Neuronal stem cell (in vitro differentiated cells): ENCODE data around the gene CT55. TPM values are rescaled to one million over a fixed set of nuclear protein-coding genes. Genes with fewer than 3 reads are reported as not detected.
"Not testable (repeated sequence)": the region's sequence is repeated elsewhere in the genome, so short reads cannot be mapped to it uniquely, and the experiment has no call there.

ENCODE experiments used
- DNase-seq: peaks from one replicate; pipeline ENCODE4 v3.0.0-alpha.2; 2013; ENCODE audit warnings: low spot score
- H2AFZ ChIP-seq: one replicate; pipeline ENCODE4 v1.6.1; 2013; ENCODE audit warnings: mild to moderate bottlenecking, low read length, inconsistent platforms
- H2AK5ac ChIP-seq: 2 replicates; pipeline ENCODE4 v1.6.1; 2013; ENCODE audit warnings: low read depth, mild to moderate bottlenecking, inconsistent platforms, low read length, moderate library complexity, mixed read lengths
- H2BK120ac ChIP-seq: 2 replicates; pipeline ENCODE4 v1.6.1; 2013; ENCODE audit warnings: low read depth, mild to moderate bottlenecking, inconsistent platforms, low read length, moderate library complexity, mixed read lengths
- H2BK12ac ChIP-seq: one replicate; pipeline ENCODE4 v1.6.1; 2013; ENCODE audit warnings: low read length, inconsistent platforms
- H2BK15ac ChIP-seq: 2 replicates; pipeline ENCODE4 v1.6.1; 2013; ENCODE audit warnings: mild to moderate bottlenecking, low read length, inconsistent platforms, mixed read lengths
- H2BK5ac ChIP-seq: one replicate; pipeline ENCODE4 v1.6.1; 2013; ENCODE audit warnings: inconsistent platforms, mild to moderate bottlenecking, low read length, moderate library complexity
- H3K14ac ChIP-seq: one replicate; pipeline ENCODE4 v1.6.1; 2013; ENCODE audit warnings: low read length, inconsistent platforms
- H3K18ac ChIP-seq: 2 replicates; pipeline ENCODE4 v1.6.1; 2013; ENCODE audit warnings: low read length, inconsistent platforms
- H3K23ac ChIP-seq: 2 replicates; pipeline ENCODE4 v1.6.1; 2013; ENCODE audit warnings: low read depth, mild to moderate bottlenecking, mixed read lengths, low read length, inconsistent platforms; ENCODE audit not compliant: poor library complexity
- H3K27ac ChIP-seq: replicated peaks from 3 replicates; pipeline ENCODE4 v1.5.1; 2013; ENCODE audit warnings: low read length, inconsistent platforms
- H3K27me3 ChIP-seq, 3 experiments: 2 replicates each; pipeline ENCODE4 v1.6.1; 2013; ENCODE audit warnings: low read length in 3 of 3, mild to moderate bottlenecking in 2 of 3, inconsistent platforms in 1 of 3, low read depth in 1 of 3, mixed read lengths in 1 of 3, moderate library complexity in 1 of 3; ENCODE audit not compliant: control insufficient read depth in 3 of 3, insufficient read depth in 3 of 3
- H3K36me3 ChIP-seq, 2 donors: replicated peaks in 1 of 2; 2 replicates each; pipeline ENCODE4 v1.6.1; 2013; ENCODE audit warnings: low read length in 2 of 2; ENCODE audit not compliant: control insufficient read depth in 2 of 2, insufficient read depth in 2 of 2
- H3K4ac ChIP-seq: 2 replicates; pipeline ENCODE4 v1.6.1; 2013; ENCODE audit warnings: inconsistent platforms, mild to moderate bottlenecking, low read length, moderate library complexity
- H3K4me1 ChIP-seq, 2 donors: 1 replicate in 1 of 2; 2 replicates in 1 of 2; pipeline ENCODE4 v1.6.1; 2013; ENCODE audit warnings: low read length in 2 of 2, low read depth in 1 of 2; ENCODE audit not compliant: control insufficient read depth in 2 of 2, insufficient read depth in 1 of 2
- H3K4me2 ChIP-seq: one replicate; pipeline ENCODE4 v1.6.1; 2013; ENCODE audit warnings: mild to moderate bottlenecking, low read length, inconsistent platforms; ENCODE audit not compliant: insufficient read depth, poor library complexity, severe bottlenecking
- H3K4me3 ChIP-seq, 2 donors: 2 replicates each; pipeline ENCODE4 v1.5.1; 2013; ENCODE audit warnings: low read length in 2 of 2, mild to moderate bottlenecking in 2 of 2, inconsistent platforms in 1 of 2, moderate library complexity in 1 of 2
- H3K79me1 ChIP-seq: one replicate; pipeline ENCODE4 v1.6.1; 2013; ENCODE audit warnings: low read depth, mild to moderate bottlenecking, inconsistent platforms, low read length, moderate library complexity
- H3K9ac ChIP-seq: one replicate; pipeline ENCODE4 v1.6.1; 2013; ENCODE audit warnings: mild to moderate bottlenecking, low read depth, low read length, inconsistent platforms; ENCODE audit not compliant: poor library complexity
- H3K9me3 ChIP-seq, 2 donors: replicated peaks in 1 of 2; 2 replicates each; pipeline versions ENCODE3 to v1.6.1; 2013; ENCODE audit warnings: low read length in 2 of 2, mild to moderate bottlenecking in 2 of 2, inconsistent platforms in 1 of 2, low read depth in 1 of 2, mixed read lengths in 1 of 2, moderate library complexity in 1 of 2; ENCODE audit not compliant: control insufficient read depth in 2 of 2, insufficient read depth in 1 of 2
- H4K8ac ChIP-seq: one replicate; pipeline ENCODE4 v1.6.1; 2013; ENCODE audit warnings: low read depth, mild to moderate bottlenecking, inconsistent platforms, low read length, moderate library complexity
- H4K91ac ChIP-seq: one replicate; pipeline ENCODE4 v1.6.1; 2013; ENCODE audit warnings: low read length, low read depth, mild to moderate bottlenecking, inconsistent platforms; ENCODE audit not compliant: poor library complexity
- WGBS, 2 donors: extraction: QIAGEN DNeasy Blood & Tissue Kit; methylation state at CpG; one replicate each; pipeline ENCODE4 v1.1.7; 2013; ENCODE audit warnings: missing lambda C conversion rate in 2 of 2, mixed read lengths in 1 of 2; ENCODE audit not compliant: insufficient read length in 2 of 2, insufficient replicate concordance in 1 of 2; ENCODE audit errors: extremely low coverage in 2 of 2; 5-methylcytosine and 5-hydroxymethylcytosine counted together
- polyA plus RNA-seq, 2 experiments: library from polyadenylated mRNA; stranded (reverse); fragments of 200-250 nt; gene quantifications; one replicate each; pipeline ENCODE4 v1.2.3, GENCODE V29; 2013

The CT55 gene
- polyA plus RNA-seq (2013, experiment 1 of 2), result 0.13 TPM
- polyA plus RNA-seq (2013, experiment 2 of 2), result 0.12 TPM

DNA sequence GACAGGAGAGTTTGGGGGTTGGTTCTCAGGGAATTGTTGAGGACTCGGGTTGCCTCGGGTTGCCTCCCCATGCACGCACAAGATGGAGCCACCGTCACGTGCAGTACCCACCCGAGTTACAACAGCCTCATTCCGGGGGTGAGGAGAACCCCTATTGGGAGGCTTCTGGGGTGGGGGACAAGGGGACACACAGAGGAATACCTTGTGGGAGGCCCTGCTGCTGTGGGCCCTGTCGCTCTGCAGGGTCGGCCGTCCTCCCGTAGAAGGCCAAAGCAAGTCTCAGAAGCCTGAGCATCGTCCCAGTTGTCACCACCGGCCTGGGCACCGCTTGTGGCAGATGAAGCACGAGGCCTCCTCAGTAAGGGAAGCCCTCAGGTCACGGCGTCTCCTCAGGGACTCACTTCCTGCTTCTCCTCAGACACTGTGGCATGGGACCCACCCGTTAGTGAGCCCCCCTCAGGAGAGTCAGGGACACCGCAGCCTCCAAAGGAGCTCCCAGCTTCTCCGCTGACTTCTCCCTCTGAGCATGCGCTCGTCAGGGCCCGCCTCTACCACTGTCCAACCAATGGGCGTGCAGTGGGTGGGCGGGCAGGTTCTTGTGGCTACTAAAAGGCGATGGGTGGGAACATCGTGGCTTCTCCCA, at the start of gene CT55:
Gene CT55, minus strand, starts transcription at position 522 of the 643 bp plus-strand sequence. Its CDS starts 227 bp downstream, at position 295.
- Histone ChIP-seq H3K4ac (no peak within 1 kb of the TSS), H3K18ac (no peak within 1 kb of the TSS), H3K79me1 (no peaks in the 10 kb centered on the region), H4K8ac (no peak within 1 kb of the TSS), H3K36me3 (no peaks in the 10 kb centered on the region), H2AK5ac (no peak within 1 kb of the TSS), H3K9me3 (no peaks in the 10 kb centered on the region), H3K27me3 (peaks cover 0 to 7% (median 0%) of the 10 kb centered on the region in 3 experiments), H4K91ac (no peak within 1 kb of the TSS), H3K9ac (no peak within 1 kb of the TSS), H2BK12ac (no peak within 1 kb of the TSS), H3K4me3 (no peak within 1 kb of the TSS), H3K23ac (no peak within 1 kb of the TSS), H2BK5ac (no peak within 1 kb of the TSS), H2AFZ (no peak within 1 kb of the TSS), H2BK15ac (no peak within 1 kb of the TSS), H3K4me1 (no peaks in the 10 kb centered on the region), H3K14ac (no peak within 1 kb of the TSS), H3K4me2 (no peak within 1 kb of the TSS), H3K27ac (no peak within 1 kb of the TSS), H2BK120ac (no peak within 1 kb of the TSS)
- DNase-seq, result no peak
- WGBS, 2 donors, result no CpG with 5 or more reads among the region's 27 CpGs

DNA sequence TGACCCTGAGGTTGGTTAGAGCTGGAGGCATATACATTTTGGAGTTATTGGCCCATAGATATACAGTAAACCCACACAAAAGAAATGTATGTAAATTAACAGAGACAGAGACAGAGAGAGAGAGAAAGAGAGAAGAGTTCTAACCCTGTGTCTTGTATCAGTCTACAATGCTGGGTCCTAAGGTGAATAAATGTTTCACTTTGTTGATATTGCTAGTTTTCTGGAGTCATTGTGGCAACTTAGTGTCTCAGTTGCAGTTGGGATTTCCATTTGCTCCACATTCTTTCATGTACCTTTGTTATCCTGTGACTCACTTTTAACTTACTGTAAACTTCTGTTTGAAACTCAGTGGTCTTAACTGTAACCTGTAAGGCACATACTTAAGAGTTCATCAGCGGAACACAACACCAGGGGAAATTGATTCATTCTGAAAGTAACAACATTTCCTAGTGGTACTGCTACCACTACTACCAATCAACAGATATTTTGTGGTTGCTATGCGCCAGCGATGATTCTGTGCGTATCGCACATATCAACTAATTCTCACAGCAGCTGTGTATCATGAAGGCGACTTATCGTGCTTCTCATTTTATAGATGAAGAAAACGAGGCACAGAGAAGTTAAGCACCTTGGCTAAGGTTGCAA, 42.1 kb upstream of the CT55 start:
- Histone ChIP-seq H3K18ac (no peak overlapping the region), H3K79me1 (no peaks in the 10 kb centered on the region), H3K27ac (no peak overlapping the region), H2AK5ac (no peak overlapping the region), H4K91ac (no peak overlapping the region), H3K4me2 (no peak overlapping the region), H3K27me3 (no peaks in the 10 kb centered on the region), H3K23ac (no peak overlapping the region), H2BK12ac (no peak overlapping the region), H4K8ac (no peak overlapping the region), H3K4me1 (no peaks in the 10 kb centered on the region), H3K4ac (no peak overlapping the region), H3K9ac (no peak overlapping the region), H3K4me3 (no peak overlapping the region), H3K14ac (no peak overlapping the region), H2BK120ac (no peak overlapping the region), H3K9me3 (no peaks in the 10 kb centered on the region), H3K36me3 (no peaks in the 10 kb centered on the region), H2BK15ac (no peak overlapping the region), H2AFZ (no peak overlapping the region), H2BK5ac (no peak overlapping the region)
- WGBS, 2 donors, result no CpG with 5 or more reads among the region's 8 CpGs
- DNase-seq, result no peak

DNA sequence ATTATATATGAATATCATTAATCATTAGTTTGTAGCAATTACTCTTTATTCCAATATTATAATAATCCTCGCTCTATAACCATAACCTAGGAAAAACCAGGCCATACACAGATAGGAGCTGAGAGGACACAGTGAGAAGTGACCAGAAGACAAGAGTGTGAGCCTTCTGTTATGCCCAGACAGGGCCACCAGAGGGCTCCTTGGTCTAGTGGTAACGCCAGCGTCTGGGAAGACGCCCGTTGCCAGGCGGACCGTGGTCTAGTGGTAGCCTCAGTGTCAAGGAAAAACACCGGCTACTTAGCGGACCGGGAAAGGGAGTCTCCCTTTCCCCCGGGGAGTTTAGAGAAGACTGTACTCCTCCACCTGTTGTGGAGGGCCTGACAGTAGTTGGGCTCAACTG, 35.2 kb upstream of the CT55 start:
- not testable (repeated sequence) for H3K9me3 ChIP-seq, H3K79me1 ChIP-seq, DNase-seq

DNA sequence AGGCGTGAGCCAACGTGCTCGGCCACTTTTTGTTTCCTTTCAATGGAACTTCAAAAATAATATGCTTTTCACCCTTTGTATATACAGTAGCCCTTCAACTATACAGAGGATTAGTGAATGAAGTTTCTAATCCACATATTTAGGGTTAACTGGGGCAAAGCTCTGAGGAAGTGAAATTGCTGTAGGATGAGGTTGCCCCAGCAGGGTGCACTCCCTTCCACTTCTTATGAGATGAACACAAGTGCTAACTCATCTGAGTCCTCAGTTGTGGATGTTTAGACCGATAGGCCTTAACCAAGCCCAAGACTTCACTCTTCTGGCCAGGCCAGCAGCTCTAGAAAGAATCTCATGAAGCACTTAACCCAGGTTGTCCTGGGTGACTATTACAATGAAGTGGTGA, 29.1 kb upstream of the CT55 start:
- Histone ChIP-seq H4K91ac (no peak overlapping the region), H3K36me3 (no peaks in the 10 kb centered on the region), H3K4ac (no peak overlapping the region), H3K79me1 (no peaks in the 10 kb centered on the region), H3K4me3 (no peak overlapping the region), H3K18ac (no peak overlapping the region), H3K4me1 (no peaks in the 10 kb centered on the region), H3K4me2 (no peak overlapping the region), H3K9ac (no peak overlapping the region), H4K8ac (no peak overlapping the region), H3K23ac (no peak overlapping the region), H2BK5ac (no peak overlapping the region), H3K9me3 (no peaks in the 10 kb centered on the region), H3K27me3 (peaks cover 0 to 5% (median 0%) of the 10 kb centered on the region in 3 experiments), H2BK12ac (no peak overlapping the region), H2BK15ac (no peak overlapping the region), H3K27ac (no peak overlapping the region), H2AFZ (no peak overlapping the region), H3K14ac (no peak overlapping the region), H2BK120ac (no peak overlapping the region), H2AK5ac (no peak overlapping the region)
- DNase-seq, result no peak
- WGBS, 2 donors, result no CpG with 5 or more reads among the region's 4 CpGs

More for the DNA sequence above, 35.2 kb upstream of the CT55 start:
- H4K8ac ChIP-seq, H2BK15ac ChIP-seq, H3K36me3 ChIP-seq, H3K27ac ChIP-seq, H3K18ac ChIP-seq, H3K9ac ChIP-seq, H3K27me3 ChIP-seq, H3K23ac ChIP-seq, H4K91ac ChIP-seq, H2BK5ac ChIP-seq, H3K4me2 ChIP-seq, H3K14ac ChIP-seq, H2BK120ac ChIP-seq, H2AFZ ChIP-seq, H2BK12ac ChIP-seq, H3K4ac ChIP-seq, H3K4me1 ChIP-seq, H3K4me3 ChIP-seq, H2AK5ac ChIP-seq: not testable (repeated sequence)
- WGBS, 2 donors, result no CpG with 5 or more reads among the region's 11 CpGs
